Stimulated activated CD8-positive, alpha-beta memory T cell treated with anti-CD3 and anti-CD28 coated beads, Interleukin-15, amount 100 ng/mL, for 24 hours (primary cell): ENCODE results near the gene PLXDC2.

Experiments used
- DNase-seq: peaks from one replicate; pipeline ENCODE4 v3.0.0-alpha.2; 2020; ENCODE audit warnings: low read depth

Gene PLXDC2

DNA sequence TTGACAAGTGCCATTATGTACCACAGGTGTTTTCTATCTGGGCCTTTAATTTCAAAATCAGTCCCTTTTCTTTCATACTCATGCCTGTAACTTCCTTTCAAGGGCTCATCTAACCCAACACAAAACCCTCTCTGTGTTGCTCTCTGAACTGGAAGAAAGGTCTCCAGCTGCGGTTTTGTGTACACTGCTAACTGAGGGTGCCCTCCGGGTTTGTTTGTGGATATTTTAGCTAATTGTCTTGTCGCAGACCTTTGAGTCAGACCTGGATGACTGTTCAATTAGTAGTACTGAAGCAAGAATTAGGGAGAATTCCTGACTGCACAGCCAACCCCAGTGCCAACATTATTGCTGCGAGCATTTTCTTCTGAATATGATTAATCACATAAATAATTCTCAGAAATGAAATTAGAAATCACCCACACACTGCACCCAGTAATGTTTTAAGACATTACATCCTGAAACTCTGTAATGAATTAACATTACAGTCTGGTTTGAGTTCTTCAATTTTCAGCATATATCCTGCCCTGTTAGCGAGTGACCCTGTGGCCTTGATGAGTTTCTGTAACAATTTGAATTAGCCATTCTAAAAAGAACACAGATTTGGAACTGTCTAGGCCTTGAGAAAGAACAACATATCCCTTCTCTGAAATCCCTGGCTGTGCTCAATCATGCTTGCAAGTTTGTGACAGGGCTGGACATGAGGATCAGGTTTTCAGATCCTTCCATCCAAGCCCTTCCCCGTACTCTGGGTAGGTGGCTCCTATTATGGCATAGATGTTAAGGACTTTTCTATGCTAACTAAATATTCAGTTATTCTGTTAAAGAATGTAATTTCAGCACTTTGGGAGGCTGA, 460.1 kb downstream of the PLXDC2 start:
- no peak for DNase-seq

GRCh38 chr10:20277820-20278219, 461.6 kb downstream of the PLXDC2 start:
- DNase-seq = no peak

- no peak for DNase-seq
Observed at GRCh38 chr10:20281579-20281978, 465.3 kb downstream of the PLXDC2 start.

DNA sequence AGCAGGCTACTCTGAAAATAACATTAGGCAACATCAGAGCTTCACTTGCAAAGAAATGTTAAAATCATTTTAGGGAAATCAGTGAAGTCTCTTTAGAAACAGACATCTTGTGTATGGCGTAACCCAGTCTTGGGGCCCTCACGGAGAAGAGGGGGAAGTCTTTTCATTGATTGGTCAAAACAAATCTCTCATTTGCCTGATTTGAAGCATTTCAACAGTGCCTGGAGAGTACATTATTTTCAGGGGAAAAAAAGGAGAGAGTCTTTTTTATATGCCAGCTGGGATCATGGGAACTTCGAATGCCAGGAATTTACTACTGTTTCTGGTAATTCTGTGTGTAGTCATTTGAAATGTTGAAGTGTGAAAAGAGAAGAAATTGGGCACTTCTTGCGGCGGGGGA, 471.4 kb downstream of the PLXDC2 start:
- no peak for DNase-seq

DNA sequence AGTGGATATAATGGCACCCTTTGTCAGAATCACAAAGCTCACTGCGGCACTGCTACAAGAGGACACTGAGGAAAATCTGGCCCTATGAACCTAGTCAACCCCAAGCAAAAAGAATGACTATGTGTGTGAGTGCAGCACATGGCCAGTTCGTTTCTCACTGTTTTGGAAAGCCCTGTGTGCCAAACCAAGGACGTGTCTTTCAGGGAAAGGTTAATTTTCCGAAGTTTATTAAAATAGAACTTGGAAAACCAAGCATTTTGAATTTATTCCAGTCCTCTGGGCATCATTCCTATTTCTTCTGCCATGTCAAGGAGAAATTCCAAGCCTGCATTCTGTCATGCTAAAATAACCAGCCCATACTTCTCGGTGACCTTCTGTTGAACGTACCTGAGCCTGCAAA, 471.8 kb downstream of the PLXDC2 start:
- no peak for DNase-seq

DNA sequence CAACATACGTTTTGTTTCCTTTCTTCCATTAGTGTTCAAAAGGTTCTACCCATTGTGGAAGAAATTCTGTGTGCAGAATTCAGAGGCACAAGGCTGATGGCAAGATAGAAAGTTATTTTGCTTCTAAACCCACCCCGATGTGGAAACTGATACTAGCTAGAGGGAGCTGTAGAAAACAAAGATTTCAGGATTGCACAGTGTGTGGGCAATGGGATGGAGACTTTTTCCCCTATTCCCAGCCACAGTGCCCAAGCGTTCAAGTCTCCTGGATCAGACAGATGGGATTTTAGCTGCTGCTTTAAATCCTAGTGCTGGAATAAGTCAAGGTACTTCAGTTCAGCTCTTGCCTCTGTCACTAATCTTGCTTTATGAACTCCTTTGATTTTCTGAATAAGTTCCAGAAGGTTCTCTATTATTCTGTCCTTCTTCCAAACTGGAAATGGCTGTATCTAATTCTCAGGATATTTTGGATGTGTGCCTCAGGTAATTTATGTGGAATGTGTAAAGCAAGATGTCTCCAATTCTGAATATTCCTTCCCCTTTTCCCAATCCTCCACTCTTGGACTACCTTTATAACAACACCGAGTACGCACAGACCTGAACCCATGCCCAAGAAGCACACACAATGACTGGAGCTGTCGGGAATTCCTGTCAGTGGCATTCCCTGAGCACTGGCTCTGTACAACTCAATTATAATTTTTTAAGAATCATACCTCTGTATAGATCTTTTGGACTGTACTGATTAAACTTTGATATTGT, 473.0 kb downstream of the PLXDC2 start:
- no peak for DNase-seq

- DNase-seq = no peak
Observed at GRCh38 chr10:20298417-20298816, 482.2 kb downstream of the PLXDC2 start.

- no peak for DNase-seq
Observed at GRCh38 chr10:20299034-20299736, 483.0 kb downstream of the PLXDC2 start.

- no peak for DNase-seq
Observed at GRCh38 chr10:20300735-20301134, 484.5 kb downstream of the PLXDC2 start.

DNA sequence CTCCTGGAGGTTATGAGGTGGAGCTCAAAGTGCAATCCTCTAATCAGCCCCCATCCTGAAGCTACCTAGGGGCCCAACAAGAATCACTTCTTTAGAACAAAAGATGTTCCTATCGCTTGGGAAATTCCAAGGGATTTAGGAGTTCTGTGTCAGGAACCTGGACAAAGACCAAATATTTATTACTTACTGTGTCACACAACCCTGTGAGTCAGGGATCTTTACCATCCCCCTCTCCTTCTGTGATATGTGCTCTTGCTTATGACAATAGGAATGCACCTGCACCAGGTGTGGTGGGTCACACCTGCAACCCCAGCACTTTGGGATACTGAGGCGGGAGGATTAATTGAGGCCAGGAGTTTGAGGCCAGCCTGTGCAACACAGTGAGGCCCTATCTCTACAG, 485.8 kb downstream of the PLXDC2 start:
- no peak for DNase-seq

DNA sequence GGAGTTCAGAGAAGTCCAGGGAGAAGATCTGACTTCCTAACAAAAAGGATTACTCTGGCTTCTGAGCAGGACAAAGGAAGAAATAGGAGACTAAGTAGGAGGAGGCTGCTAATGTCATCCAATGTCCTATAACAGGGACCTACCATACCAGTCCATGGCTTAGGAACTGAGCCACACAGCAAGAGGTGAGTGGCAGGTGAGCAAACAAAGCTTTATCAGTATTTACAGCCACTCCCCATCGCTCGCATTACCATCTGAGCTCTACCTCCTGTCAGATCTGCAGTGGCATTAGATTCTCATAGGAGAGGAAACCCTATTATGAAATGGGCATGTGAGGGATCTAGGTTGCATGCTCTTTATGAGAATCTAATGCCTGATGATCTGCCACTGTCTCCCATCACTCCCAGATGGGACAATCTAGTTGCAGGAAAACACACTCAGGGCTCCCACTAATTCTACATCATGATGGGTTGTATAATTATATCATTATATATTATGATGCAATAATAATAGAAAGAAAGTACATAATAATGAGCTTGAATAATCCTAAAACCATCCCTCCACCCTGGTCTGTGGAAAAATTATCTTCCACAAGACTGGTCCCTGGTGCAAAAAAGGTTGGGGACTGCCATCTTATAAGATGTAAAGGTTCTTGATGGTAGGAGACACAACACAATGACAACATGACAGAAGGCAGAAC, 487.4 kb downstream of the PLXDC2 start:
- no peak for DNase-seq

DNA sequence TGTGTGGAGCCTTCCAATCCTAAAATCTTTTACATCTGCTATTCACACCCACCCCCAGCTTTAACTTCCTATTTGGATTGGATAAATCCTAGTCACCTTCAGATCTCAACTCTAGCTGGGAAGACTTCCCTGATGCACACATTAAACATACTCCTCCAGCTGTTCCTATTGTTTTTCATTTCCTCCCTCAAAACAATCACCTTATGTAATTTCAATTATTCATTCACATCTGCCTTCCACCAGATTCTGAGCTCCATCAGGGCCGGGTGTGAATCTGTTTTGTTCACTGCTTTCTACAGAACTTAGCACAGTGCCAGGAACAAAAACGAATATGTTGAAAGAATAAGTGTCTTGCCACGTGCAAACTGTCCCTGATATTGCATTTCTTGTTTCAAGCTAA, 497.4 kb downstream of the PLXDC2 start:
- DNase-seq = no peak

DNA sequence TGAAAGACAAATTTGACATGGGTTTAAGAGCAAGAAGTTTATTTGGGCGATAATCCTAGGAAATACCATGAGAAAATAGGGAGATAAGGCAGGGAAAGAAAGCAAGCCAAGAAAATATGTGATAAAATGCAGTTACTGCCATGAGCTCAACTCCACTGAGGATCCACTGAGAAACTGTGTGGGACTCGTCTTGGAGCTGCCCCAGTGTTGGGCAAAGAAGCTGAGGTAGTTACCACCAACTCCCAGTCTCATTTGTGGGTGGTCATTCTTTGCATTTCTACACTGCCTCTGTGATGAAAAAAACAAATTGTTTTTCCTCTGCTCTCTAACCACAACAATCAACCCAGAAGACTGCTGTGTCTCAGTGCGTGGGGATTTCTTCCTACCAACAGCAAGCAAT, 498.2 kb downstream of the PLXDC2 start:
- no peak for DNase-seq

DNA sequence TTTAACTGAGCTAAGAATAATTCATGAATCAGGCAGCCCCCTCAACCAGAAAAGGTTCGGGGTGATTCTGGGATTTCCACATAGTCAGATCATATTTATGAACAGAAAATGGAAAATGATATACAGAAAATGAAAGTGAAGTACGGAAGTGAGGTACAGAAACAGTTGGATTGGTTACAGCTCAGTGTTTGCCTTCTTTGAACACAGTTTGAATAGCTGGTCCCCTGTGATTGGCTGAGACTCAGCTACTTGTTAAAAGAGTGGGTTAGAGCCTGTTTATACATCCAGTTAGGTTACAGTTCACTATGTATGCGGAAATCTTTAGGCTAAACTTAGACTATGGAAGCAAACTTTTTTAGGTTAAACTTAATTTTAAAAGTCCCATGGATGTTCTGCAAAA, 511.7 kb downstream of the PLXDC2 start:
- no peak for DNase-seq

DNA sequence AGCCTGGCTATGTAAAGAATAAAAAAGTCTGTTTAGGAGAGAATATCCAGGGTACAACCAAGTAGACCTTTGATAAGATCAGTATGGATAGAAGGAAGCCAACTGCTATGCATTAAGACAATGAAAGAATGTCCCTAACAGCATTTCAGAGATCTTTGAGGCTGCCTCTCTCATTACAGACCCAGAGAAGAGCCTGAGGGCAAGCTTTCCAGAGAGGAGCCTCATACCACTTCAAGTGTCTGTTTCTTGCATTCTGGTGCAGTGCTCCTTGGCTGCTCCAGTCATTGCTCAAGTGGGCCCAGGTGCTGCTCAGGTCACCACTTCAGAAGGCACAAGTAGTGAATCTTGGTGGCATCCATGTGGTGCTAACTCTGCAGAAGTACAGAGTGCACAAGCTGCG, 514.0 kb downstream of the PLXDC2 start:
- no peak for DNase-seq

DNA sequence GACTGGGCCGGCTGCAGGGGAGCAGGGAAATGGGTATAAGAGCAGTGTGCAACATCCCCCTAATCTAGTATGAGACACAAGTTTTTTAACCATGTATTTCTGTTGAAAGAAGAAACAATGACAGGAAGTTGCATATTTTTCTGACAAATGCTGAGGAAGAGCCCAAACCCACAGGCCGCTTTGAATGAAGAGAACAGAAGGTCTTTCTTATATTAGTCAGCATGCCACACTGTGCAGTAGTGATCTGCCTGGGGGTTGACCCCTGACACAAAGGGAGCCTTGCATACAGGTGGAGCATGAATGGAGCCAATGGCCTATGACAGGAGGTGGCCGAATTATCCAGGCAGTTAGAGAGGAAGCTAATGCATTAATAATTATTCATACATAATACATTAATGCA, 518.3 kb downstream of the PLXDC2 start:
- no peak for DNase-seq
